ENCODE measurements around the gene FSCN2.

DNA sequence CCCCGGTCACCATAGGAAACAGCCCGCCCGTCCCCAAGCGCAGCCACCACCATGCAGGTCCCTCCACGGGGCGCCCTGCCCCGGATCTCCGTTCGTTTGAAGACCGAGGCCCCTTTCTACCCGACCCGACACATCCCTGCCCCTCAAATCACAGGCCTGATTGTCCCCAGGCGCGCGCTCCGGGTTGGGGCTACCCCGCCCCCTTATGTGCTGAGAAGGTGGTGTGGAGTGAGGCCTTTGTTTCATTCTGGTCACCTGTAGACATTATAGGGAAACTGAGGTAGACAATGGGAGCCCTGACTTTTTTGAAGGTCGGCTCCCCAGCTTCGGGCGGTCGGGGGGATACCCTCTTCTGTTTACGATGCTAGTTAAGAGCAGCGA is 14.8 kb upstream of the FSCN2 start:
- TF ChIP-seq, protein P1, sequence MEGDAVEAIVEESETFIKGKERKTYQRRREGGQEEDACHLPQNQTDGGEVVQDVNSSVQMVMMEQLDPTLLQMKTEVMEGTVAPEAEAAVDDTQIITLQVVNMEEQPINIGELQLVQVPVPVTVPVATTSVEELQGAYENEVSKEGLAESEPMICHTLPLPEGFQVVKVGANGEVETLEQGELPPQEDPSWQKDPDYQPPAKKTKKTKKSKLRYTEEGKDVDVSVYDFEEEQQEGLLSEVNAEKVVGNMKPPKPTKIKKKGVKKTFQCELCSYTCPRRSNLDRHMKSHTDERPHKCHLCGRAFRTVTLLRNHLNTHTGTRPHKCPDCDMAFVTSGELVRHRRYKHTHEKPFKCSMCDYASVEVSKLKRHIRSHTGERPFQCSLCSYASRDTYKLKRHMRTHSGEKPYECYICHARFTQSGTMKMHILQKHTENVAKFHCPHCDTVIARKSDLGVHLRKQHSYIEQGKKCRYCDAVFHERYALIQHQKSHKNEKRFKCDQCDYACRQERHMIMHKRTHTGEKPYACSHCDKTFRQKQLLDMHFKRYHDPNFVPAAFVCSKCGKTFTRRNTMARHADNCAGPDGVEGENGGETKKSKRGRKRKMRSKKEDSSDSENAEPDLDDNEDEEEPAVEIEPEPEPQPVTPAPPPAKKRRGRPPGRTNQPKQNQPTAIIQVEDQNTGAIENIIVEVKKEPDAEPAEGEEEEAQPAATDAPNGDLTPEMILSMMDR (conservative IDR thresholded peaks at IDR 0.05) = no peak
- no peak for TF ChIP-seq ZFX (IDR thresholded peaks at IDR 0.05)
